Measurements from ENCODE around the gene CCDC149.

Gene CCDC149

GRCh38 chr4:24865401-24865800, 47.4 kb downstream of the CCDC149 start:
- H3K36me3 Mint-ChIP-seq (ENCODE audit: low read depth) = peaks cover 52% of the 10 kb centered on the region
- no peak overlapping the region for H3K4me3 Mint-ChIP-seq
- no peak overlapping the region for H3K27ac Mint-ChIP-seq
- no peak for DNase-seq
- H3K27me3 Mint-ChIP-seq (ENCODE audit: low read depth, poor library complexity) = peaks cover 2% of the 10 kb centered on the region
- no peaks in the 10 kb centered on the region for H3K4me1 Mint-ChIP-seq
- peaks cover 51% of the 10 kb centered on the region for H3K9me3 Mint-ChIP-seq
- TF ChIP-seq CTCF (IDR thresholded peaks at IDR 0.05) = no peak

GRCh38 chr4:24863799-24864198, 49.0 kb downstream of the CCDC149 start:
- no peak for TF ChIP-seq CTCF (IDR thresholded peaks at IDR 0.05)
- H3K27ac Mint-ChIP-seq = no peak overlapping the region

GRCh38 chr4:24862073-24862751, 50.6 kb downstream of the CCDC149 start:
- Mint-ChIP-seq H3K4me3 (no peak overlapping the region), H3K27ac (no peak overlapping the region), H3K27me3 (ENCODE audit: low read depth, poor library complexity) (peaks cover 7% of the 10 kb centered on the region), H3K4me1 (peaks cover 18% of the 10 kb centered on the region), H3K9me3 (peaks cover 63% of the 10 kb centered on the region), H3K36me3 (ENCODE audit: low read depth) (peaks cover 60% of the 10 kb centered on the region)
- TF ChIP-seq CTCF (IDR thresholded peaks at IDR 0.05) = no peak
- no peak for DNase-seq

More at GRCh38 chr4:24863799-24864198, 49.0 kb downstream of the CCDC149 start:
- no peak for DNase-seq
- H3K36me3 Mint-ChIP-seq (ENCODE audit: low read depth) = peaks cover 61% of the 10 kb centered on the region
- H3K27me3 Mint-ChIP-seq (ENCODE audit: low read depth, poor library complexity) = peaks cover 4% of the 10 kb centered on the region
- H3K9me3 Mint-ChIP-seq = peaks cover 63% of the 10 kb centered on the region
- peaks cover 3% of the 10 kb centered on the region for H3K4me1 Mint-ChIP-seq
- H3K4me3 Mint-ChIP-seq = no peak overlapping the region

- Mint-ChIP-seq H3K9me3 (peaks cover 40% of the 10 kb centered on the region), H3K4me1 (peaks cover 50% of the 10 kb centered on the region), H3K36me3 (ENCODE audit: low read depth) (peaks cover 38% of the 10 kb centered on the region), H3K4me3 (peak overlapping the region; percentile 1), H3K27me3 (ENCODE audit: low read depth, poor library complexity) (peaks cover 10% of the 10 kb centered on the region), H3K27ac (peak overlapping the region; percentile 61)
- TF ChIP-seq CTCF (IDR thresholded peaks at IDR 0.05) = no peak
- no peak for DNase-seq
Measured at GRCh38 chr4:24858550-24858949, 54.3 kb downstream of the CCDC149 start.

GRCh38 chr4:24858026-24858425, 54.8 kb downstream of the CCDC149 start:
- H3K27ac Mint-ChIP-seq = peak overlapping the region; percentile 61
- H3K4me3 Mint-ChIP-seq = peak overlapping the region; percentile 1
- peaks cover 10% of the 10 kb centered on the region for H3K27me3 Mint-ChIP-seq (ENCODE audit: low read depth, poor library complexity)
- peaks cover 37% of the 10 kb centered on the region for H3K9me3 Mint-ChIP-seq
- TF ChIP-seq CTCF (IDR thresholded peaks at IDR 0.05) = no peak
- H3K36me3 Mint-ChIP-seq (ENCODE audit: low read depth) = peaks cover 35% of the 10 kb centered on the region
- peaks cover 50% of the 10 kb centered on the region for H3K4me1 Mint-ChIP-seq
- DNase-seq = no peak

- Mint-ChIP-seq H3K27ac (peak overlapping the region; percentile 39), H3K9me3 (peaks cover 24% of the 10 kb centered on the region), H3K4me1 (peaks cover 56% of the 10 kb centered on the region), H3K4me3 (no peak overlapping the region), H3K27me3 (ENCODE audit: low read depth, poor library complexity) (peaks cover 14% of the 10 kb centered on the region), H3K36me3 (ENCODE audit: low read depth) (peaks cover 24% of the 10 kb centered on the region)
- DNase-seq = no peak
- TF ChIP-seq CTCF (IDR thresholded peaks at IDR 0.05) = no peak
Measured at GRCh38 chr4:24856586-24856985, 56.3 kb downstream of the CCDC149 start.
